ENCODE measurements around the gene TBX1. TPM values are rescaled to one million over a fixed set of nuclear protein-coding genes. Genes with fewer than 3 reads are reported as not detected.

The TBX1 gene
- total and polyA plus RNA-seq, 5 donors from 2014 or later, result not detected

- no peaks in the 10 kb centered on the region for H3K36me3 Mint-ChIP-seq
- H3K27ac ChIP-seq (ENCODE audit: insufficient read depth, low read length, poor library complexity, severe bottlenecking), result no peak overlapping the region
- peaks cover 5 to 42% (median 14%) of the 10 kb centered on the region in 4 donors for H3K4me1 Mint-ChIP-seq
- H3K9me3 Mint-ChIP-seq, result peaks cover 0 to 3% (median 0%) of the 10 kb centered on the region in 7 donors
- H3K4me3 Mint-ChIP-seq, result peak overlapping the region in 1 of 4 donors; percentile 67
- H3K27ac Mint-ChIP-seq, result no peak overlapping the region
- DNase-seq, result no peak
- no peak for ATAC-seq (ENCODE audit: low read depth in 2 of 2)
- H3K27me3 ChIP-seq (ENCODE audit: control insufficient read depth, insufficient read depth, low read length), result peaks cover 10% of the 10 kb centered on the region
- H3K9me3 ChIP-seq (ENCODE audit: control insufficient read depth in 2 of 2, low read length in 2 of 2), result no peaks in the 10 kb centered on the region
- no peaks in the 10 kb centered on the region for H3K36me3 ChIP-seq (ENCODE audit: control insufficient read depth, insufficient read depth, low read length)
- peaks cover 40% of the 10 kb centered on the region for H3K4me1 ChIP-seq (ENCODE audit: control insufficient read depth, insufficient read depth, low read length, poor library complexity, severe bottlenecking)
- H3K27me3 Mint-ChIP-seq, result peaks cover 73% of the 10 kb centered on the region
- H3K4me3 ChIP-seq (ENCODE audit: low read depth, low read length), result no peak overlapping the region
Observed at GRCh38 chr22:19764299-19764593, 3.7 kb downstream of the TBX1 start.

- Mint-ChIP-seq H3K27me3 (peaks cover 73% of the 10 kb centered on the region), H3K4me3 (peak overlapping the region; percentile 66 to 76 (median 70)), H3K4me1 (peaks cover 5 to 38% (median 13%) of the 10 kb centered on the region in 4 donors), H3K36me3 (no peaks in the 10 kb centered on the region), H3K27ac (no peak overlapping the region), H3K9me3 (peaks cover 0 to 1% (median 0%) of the 10 kb centered on the region in 7 donors)
- no peak overlapping the region for H3K4me3 ChIP-seq (ENCODE audit: low read depth, low read length)
- DNase-seq, result no peak
- peaks cover 8% of the 10 kb centered on the region for H3K27me3 ChIP-seq (ENCODE audit: control insufficient read depth, insufficient read depth, low read length)
- H3K27ac ChIP-seq (ENCODE audit: insufficient read depth, low read length, poor library complexity, severe bottlenecking), result no peak overlapping the region
- peaks cover 34% of the 10 kb centered on the region for H3K4me1 ChIP-seq (ENCODE audit: control insufficient read depth, insufficient read depth, low read length, poor library complexity, severe bottlenecking)
- no peaks in the 10 kb centered on the region for H3K9me3 ChIP-seq (ENCODE audit: control insufficient read depth in 2 of 2, low read length in 2 of 2)
- no peak for ATAC-seq (ENCODE audit: low read depth in 2 of 2)
- no peaks in the 10 kb centered on the region for H3K36me3 ChIP-seq (ENCODE audit: control insufficient read depth, insufficient read depth, low read length)
Observed at GRCh38 chr22:19764636-19765476, 4.3 kb downstream of the TBX1 start.

GRCh38 chr22:19765477-19766239 lies 5.1 kb downstream of the TBX1 start:
- Mint-ChIP-seq H3K27me3 (peaks cover 75% of the 10 kb centered on the region), H3K4me3 (peak overlapping the region; percentile 66 to 81 (median 74)), H3K4me1 (peaks cover 0 to 34% (median 8%) of the 10 kb centered on the region in 4 donors), H3K9me3 (peaks cover 0 to 2% (median 0%) of the 10 kb centered on the region in 7 donors), H3K36me3 (no peaks in the 10 kb centered on the region), H3K27ac (no peak overlapping the region)
- peaks cover 29% of the 10 kb centered on the region for H3K4me1 ChIP-seq (ENCODE audit: control insufficient read depth, insufficient read depth, low read length, poor library complexity, severe bottlenecking)
- no peak overlapping the region for H3K27ac ChIP-seq (ENCODE audit: insufficient read depth, low read length, poor library complexity, severe bottlenecking)
- H3K9me3 ChIP-seq (ENCODE audit: control insufficient read depth in 2 of 2, low read length in 2 of 2), result no peaks in the 10 kb centered on the region
- peak in 1 of 3 donors; percentile 28 for DNase-seq
- H3K27me3 ChIP-seq (ENCODE audit: control insufficient read depth, insufficient read depth, low read length), result peaks cover 8% of the 10 kb centered on the region
- ATAC-seq (ENCODE audit: low read depth in 2 of 2), result peak in 1 of 2 donors; percentile 15
- H3K4me3 ChIP-seq (ENCODE audit: low read depth, low read length), result no peak overlapping the region
- no peaks in the 10 kb centered on the region for H3K36me3 ChIP-seq (ENCODE audit: control insufficient read depth, insufficient read depth, low read length)

- ATAC-seq (ENCODE audit: low read depth in 2 of 2) (no peak), DNase-seq (no peak)
- Histone ChIP-seq H3K9me3 (ENCODE audit: control insufficient read depth in 2 of 2, low read length in 2 of 2) (no peaks in the 10 kb centered on the region), H3K27me3 (ENCODE audit: control insufficient read depth, insufficient read depth, low read length) (peaks cover 8% of the 10 kb centered on the region), H3K27ac (ENCODE audit: insufficient read depth, low read length, poor library complexity, severe bottlenecking) (no peak overlapping the region), H3K4me3 (ENCODE audit: low read depth, low read length) (no peak overlapping the region), H3K36me3 (ENCODE audit: control insufficient read depth, insufficient read depth, low read length) (no peaks in the 10 kb centered on the region), H3K4me1 (ENCODE audit: control insufficient read depth, insufficient read depth, low read length, poor library complexity, severe bottlenecking) (peaks cover 28% of the 10 kb centered on the region)
- Mint-ChIP-seq H3K27ac (no peak overlapping the region), H3K27me3 (peaks cover 76% of the 10 kb centered on the region), H3K4me3 (no peak overlapping the region), H3K4me1 (peaks cover 0 to 34% (median 8%) of the 10 kb centered on the region in 4 donors), H3K36me3 (no peaks in the 10 kb centered on the region), H3K9me3 (peaks cover 0 to 2% (median 0%) of the 10 kb centered on the region in 7 donors)
Observed at GRCh38 chr22:19766240-19766510, 5.6 kb downstream of the TBX1 start.

- Mint-ChIP-seq H3K4me3 (peak overlapping the region; percentile 47 to 88 (median 60)), H3K36me3 (no peaks in the 10 kb centered on the region), H3K9me3 (peaks cover 0 to 2% (median 0%) of the 10 kb centered on the region in 7 donors), H3K27ac (no peak overlapping the region), H3K27me3 (peaks cover 78% of the 10 kb centered on the region), H3K4me1 (peaks cover 0 to 30% (median 8%) of the 10 kb centered on the region in 4 donors)
- DNase-seq, result peak; percentile 14 to 71 (median 26)
- ATAC-seq (ENCODE audit: low read depth in 2 of 2), result peak; percentile 36 to 62
- H3K36me3 ChIP-seq (ENCODE audit: control insufficient read depth, insufficient read depth, low read length), result no peaks in the 10 kb centered on the region
- H3K9me3 ChIP-seq (ENCODE audit: control insufficient read depth in 2 of 2, low read length in 2 of 2), result no peaks in the 10 kb centered on the region
- peaks cover 8% of the 10 kb centered on the region for H3K27me3 ChIP-seq (ENCODE audit: control insufficient read depth, insufficient read depth, low read length)
- H3K4me1 ChIP-seq (ENCODE audit: control insufficient read depth, insufficient read depth, low read length, poor library complexity, severe bottlenecking), result peaks cover 22% of the 10 kb centered on the region
- H3K4me3 ChIP-seq (ENCODE audit: low read depth, low read length), result no peak overlapping the region
- no peak overlapping the region for H3K27ac ChIP-seq (ENCODE audit: insufficient read depth, low read length, poor library complexity, severe bottlenecking)
Observed at GRCh38 chr22:19766511-19767426, 6.2 kb downstream of the TBX1 start.

GRCh38 chr22:19767427-19768341 lies 7.1 kb downstream of the TBX1 start:
- peak overlapping the region in 3 of 4 donors; percentile 47 to 66 (median 58) for H3K4me3 Mint-ChIP-seq
- Histone ChIP-seq H3K4me1 (ENCODE audit: control insufficient read depth, insufficient read depth, low read length, poor library complexity, severe bottlenecking) (peaks cover 22% of the 10 kb centered on the region), H3K27ac (ENCODE audit: insufficient read depth, low read length, poor library complexity, severe bottlenecking) (no peak overlapping the region), H3K27me3 (ENCODE audit: control insufficient read depth, insufficient read depth, low read length) (peaks cover 8% of the 10 kb centered on the region), H3K36me3 (ENCODE audit: control insufficient read depth, insufficient read depth, low read length) (no peaks in the 10 kb centered on the region), H3K4me3 (ENCODE audit: low read depth, low read length) (no peak overlapping the region), H3K9me3 (ENCODE audit: control insufficient read depth in 2 of 2, low read length in 2 of 2) (no peaks in the 10 kb centered on the region)
- peaks cover 78% of the 10 kb centered on the region for H3K27me3 Mint-ChIP-seq
- ATAC-seq (ENCODE audit: low read depth in 2 of 2) (no peak), DNase-seq (no peak)
- H3K9me3 Mint-ChIP-seq, result peaks cover 0 to 2% (median 0%) of the 10 kb centered on the region in 7 donors
- no peak overlapping the region for H3K27ac Mint-ChIP-seq
- H3K4me1 Mint-ChIP-seq, result peaks cover 0 to 25% (median 8%) of the 10 kb centered on the region in 4 donors
- H3K36me3 Mint-ChIP-seq, result no peaks in the 10 kb centered on the region

Measured in CD4-positive, CD25-positive, alpha-beta regulatory T cell (primary cell).